HUES48 (cell line): ENCODE data around the gene C4B.
"Not testable (repeated sequence)": the region's sequence is repeated elsewhere in the genome, so short reads cannot be mapped to it uniquely, and the experiment has no call there.

Experiments used
- H3K27ac ChIP-seq: one replicate; pipeline ENCODE4 v1.7.0; 2013; ENCODE audit warnings: low read depth, low read length, inconsistent platforms
- H3K27me3 ChIP-seq: 2 replicates; pipeline ENCODE4 v1.6.1; 2013; ENCODE audit warnings: mild to moderate bottlenecking, low read length; ENCODE audit not compliant: control insufficient read depth, insufficient read depth
- H3K36me3 ChIP-seq: 2 replicates; pipeline ENCODE4 v1.6.1; 2013; ENCODE audit warnings: low read length; ENCODE audit not compliant: control insufficient read depth, insufficient read depth
- H3K4me1 ChIP-seq: 2 replicates; pipeline ENCODE4 v1.6.1; 2013; ENCODE audit warnings: mild to moderate bottlenecking, low read length; ENCODE audit not compliant: control insufficient read depth, insufficient read depth
- H3K4me3 ChIP-seq: 2 replicates; pipeline ENCODE4 v1.5.1; 2013; ENCODE audit warnings: mild to moderate bottlenecking, low read depth, low read length
- H3K9ac ChIP-seq: 2 replicates; pipeline ENCODE4 v1.6.1; 2013; ENCODE audit warnings: mild to moderate bottlenecking, low read depth, low read length, moderate library complexity
- H3K9me3 ChIP-seq: 2 replicates; pipeline ENCODE4 v1.6.1; 2013; ENCODE audit warnings: low read length; ENCODE audit not compliant: control insufficient read depth, insufficient read depth

The C4B gene

DNA sequence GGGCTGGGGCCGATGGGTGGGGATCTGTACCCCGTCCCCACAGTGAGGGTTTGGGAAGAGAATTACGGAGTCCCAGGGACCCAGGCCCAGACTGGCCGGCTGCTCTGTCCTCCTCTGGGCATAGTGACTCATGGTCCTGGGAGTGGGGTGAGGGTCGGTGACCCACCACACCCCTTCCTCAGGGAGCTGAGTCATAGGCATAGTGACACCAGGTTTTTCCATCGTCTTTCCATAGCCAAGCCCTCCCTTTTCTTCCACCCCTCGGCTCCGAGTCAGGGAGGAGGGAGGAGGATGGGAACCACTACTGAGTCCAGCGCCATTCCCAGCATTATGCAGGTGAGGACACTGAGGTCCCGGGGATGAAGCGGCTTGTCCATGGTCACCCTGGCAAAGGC is 32.5 kb downstream of the C4B start:
- no peak overlapping the region for H3K4me3 ChIP-seq
- no peaks in the 10 kb centered on the region for H3K27me3 ChIP-seq
- H3K36me3 ChIP-seq = no peaks in the 10 kb centered on the region
- no peaks in the 10 kb centered on the region for H3K9me3 ChIP-seq
- H3K4me1 ChIP-seq = no peaks in the 10 kb centered on the region
- no peak overlapping the region for H3K27ac ChIP-seq
- H3K9ac ChIP-seq = no peak overlapping the region

DNA sequence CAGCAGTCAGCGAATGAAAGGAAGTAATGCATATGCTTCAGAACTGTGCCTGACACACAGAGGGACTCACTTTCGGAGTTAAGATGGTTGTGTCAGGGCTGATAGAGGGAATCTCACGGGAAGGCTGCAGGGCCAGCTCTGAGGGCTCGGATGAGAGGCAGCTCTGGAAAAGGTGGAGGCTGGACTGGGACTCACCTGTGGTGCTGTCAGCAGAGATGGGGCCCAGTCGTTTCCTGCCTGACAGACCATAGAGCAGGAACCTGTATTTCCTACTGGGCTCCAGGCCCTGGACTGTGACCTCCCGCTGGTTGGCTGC is 32.9 kb downstream of the C4B start:
- Histone ChIP-seq H3K9me3 (no peaks in the 10 kb centered on the region), H3K9ac (no peak overlapping the region), H3K4me3 (no peak overlapping the region), H3K36me3 (no peaks in the 10 kb centered on the region), H3K27ac (no peak overlapping the region), H3K4me1 (no peaks in the 10 kb centered on the region), H3K27me3 (no peaks in the 10 kb centered on the region)

DNA sequence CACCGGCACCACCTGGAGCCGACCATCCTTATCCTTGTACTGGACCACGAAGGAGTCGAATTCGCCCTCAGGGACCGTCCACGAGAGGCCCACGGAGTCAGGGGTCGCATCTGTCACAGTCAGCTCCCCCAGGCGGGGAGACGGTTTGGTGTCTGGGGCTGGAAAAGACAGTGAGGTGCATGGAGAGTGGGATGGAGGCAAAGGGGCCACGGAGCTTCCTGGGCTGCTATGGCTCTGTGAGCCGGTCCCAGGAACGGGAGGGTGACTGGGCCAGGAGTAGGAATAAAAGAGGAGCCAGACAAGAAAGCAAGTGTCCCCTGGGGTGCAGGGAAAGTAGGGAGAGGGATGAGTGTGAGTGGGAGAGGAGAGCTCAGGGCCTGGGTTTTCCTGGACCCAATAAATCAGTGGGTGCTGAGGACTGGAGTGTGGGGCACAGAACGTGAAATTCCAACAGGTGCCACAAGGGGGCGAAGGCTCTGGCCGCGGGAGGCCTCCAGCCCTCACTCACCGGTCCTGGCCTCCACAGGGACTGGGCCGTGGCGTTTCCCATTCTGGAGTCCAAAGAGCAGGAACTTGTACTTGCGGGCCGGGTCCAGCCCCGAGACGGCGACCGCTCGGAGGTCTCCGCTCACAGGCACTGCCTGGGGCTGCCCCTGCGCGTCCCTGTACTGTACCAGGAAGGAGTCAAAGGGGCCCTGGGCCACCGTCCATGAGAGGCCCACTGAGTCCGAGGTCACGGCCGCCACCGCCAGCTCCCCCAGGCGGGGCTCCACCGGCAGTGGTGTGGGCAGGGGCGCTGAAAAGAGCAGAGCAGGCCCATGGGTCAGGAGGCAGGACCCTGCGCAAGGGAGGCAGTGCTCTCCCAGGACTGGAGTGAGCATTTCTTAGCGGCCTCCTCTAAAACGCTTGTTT is 33.5 kb downstream of the C4B start:
- Histone ChIP-seq H3K9me3 (no peaks in the 10 kb centered on the region), H3K27ac (no peak overlapping the region), H3K4me3 (no peak overlapping the region), H3K4me1 (no peaks in the 10 kb centered on the region), H3K36me3 (no peaks in the 10 kb centered on the region), H3K27me3 (no peaks in the 10 kb centered on the region), H3K9ac (no peak overlapping the region)

DNA sequence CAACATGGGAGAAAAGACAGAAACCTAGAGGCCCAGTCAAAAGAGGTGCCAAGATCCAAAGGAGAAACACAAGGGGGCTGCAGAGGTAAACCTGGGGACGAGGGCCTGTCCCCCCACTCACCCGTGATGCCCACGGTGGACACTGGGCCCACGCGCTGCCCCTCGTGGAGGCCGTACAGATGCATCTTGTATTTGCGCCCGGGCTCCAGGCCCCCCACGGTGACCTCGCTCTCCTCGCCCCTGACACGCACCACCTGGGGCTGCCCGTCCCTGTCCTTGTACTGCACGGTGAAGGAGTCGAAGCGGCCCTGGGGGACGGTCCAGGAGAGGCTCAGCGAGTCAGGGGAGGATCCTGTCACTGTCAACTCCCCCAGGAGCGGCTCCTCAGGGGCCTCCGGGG is 34.6 kb downstream of the C4B start:
- not testable (repeated sequence) for H3K4me3 ChIP-seq, H3K27ac ChIP-seq, H3K9ac ChIP-seq, H3K36me3 ChIP-seq, H3K9me3 ChIP-seq, H3K27me3 ChIP-seq, H3K4me1 ChIP-seq

DNA sequence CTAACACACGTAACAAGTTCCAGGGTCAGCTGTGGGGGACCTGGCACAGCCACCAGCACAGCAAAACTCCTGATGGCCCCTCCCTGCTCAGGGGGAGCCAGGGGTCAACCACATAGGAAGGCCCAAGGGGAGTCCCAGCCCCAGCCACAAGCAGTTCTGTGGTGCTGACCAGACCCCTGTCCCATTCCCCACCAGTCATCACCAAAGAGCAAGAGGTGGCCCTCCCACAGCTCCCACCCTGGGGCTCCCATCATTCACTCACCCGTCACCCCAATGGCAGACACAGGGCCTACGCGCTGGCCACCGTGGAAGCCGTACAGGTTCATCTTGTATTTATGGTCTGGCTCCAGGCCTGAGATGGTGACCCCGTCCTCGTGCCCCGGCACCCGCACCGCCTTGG is 35.1 kb downstream of the C4B start:
- not testable (repeated sequence) for H3K9me3 ChIP-seq

DNA sequence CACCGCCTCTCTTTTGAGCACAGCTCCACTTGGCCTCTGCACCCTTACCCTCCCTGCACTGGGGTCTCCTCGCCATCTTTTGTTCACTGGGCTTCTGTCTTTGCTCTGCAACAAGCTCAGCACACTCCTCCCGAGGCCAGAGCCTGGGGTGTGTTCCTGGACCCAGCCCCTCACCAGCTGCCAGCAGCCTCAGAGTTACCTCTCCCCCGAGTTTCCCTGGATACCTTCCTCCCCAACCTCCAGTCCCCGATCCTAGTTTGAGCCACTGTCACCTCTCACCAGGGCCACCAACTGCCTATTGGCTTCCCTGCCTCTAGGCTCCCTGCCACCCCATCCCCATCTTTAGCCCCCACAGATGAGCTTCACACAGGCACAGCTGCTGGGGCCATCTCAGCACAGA is 36.0 kb downstream of the C4B start:
- no peaks in the 10 kb centered on the region for H3K9me3 ChIP-seq
- no peaks in the 10 kb centered on the region for H3K4me1 ChIP-seq
- no peak overlapping the region for H3K9ac ChIP-seq
- no peaks in the 10 kb centered on the region for H3K36me3 ChIP-seq
- H3K27ac ChIP-seq = no peak overlapping the region
- H3K27me3 ChIP-seq = no peaks in the 10 kb centered on the region
- H3K4me3 ChIP-seq = no peak overlapping the region

More for the DNA sequence above, 35.1 kb downstream of the C4B start:
- not testable (repeated sequence) for H3K27ac ChIP-seq, H3K36me3 ChIP-seq, H3K27me3 ChIP-seq, H3K4me3 ChIP-seq, H3K4me1 ChIP-seq, H3K9ac ChIP-seq

DNA sequence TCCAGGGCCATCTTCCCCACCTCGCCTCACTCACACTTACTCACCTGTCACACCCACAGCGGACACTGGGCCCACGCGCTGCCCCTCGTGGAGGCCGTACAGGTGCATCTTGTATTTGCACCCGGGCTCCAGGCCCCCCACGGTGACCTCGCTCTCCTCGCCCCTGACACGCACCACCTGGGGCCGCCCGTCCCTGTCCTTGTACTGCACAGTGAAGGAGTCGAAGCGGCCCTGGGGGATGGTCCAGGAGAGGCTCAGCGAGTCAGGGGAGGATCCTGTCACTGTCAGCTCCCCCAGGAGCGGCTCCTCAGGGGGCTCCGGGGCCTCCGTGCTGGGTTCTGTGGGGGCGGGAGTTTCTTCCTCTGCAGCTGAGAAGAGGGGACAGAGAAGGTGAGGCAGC is 38.0 kb downstream of the C4B start:
- H3K36me3 ChIP-seq, H3K9me3 ChIP-seq, H3K4me3 ChIP-seq, H3K4me1 ChIP-seq, H3K27me3 ChIP-seq, H3K27ac ChIP-seq, H3K9ac ChIP-seq: not testable (repeated sequence)

DNA sequence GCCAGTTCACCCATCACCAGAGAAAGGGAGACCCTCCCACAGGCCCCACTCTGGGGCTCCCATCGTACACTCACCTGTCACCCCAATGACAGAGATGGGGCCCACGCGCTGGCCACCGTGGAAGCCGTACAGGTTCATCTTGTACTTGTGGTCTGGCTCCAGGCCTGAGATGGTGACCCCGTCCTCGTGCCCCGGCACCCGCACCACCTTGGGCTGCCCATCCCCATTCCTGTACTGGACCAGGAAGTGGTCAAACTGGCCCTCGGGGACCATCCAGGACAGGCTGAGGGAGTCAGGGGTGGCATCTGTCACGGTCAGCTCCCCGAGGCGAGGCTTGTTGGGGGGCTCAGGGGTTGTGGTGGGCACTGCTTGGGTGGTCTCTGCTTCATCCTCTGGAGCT is 38.7 kb downstream of the C4B start:
- H3K27ac ChIP-seq, H3K4me3 ChIP-seq, H3K4me1 ChIP-seq, H3K27me3 ChIP-seq, H3K9me3 ChIP-seq, H3K36me3 ChIP-seq, H3K9ac ChIP-seq: not testable (repeated sequence)

DNA sequence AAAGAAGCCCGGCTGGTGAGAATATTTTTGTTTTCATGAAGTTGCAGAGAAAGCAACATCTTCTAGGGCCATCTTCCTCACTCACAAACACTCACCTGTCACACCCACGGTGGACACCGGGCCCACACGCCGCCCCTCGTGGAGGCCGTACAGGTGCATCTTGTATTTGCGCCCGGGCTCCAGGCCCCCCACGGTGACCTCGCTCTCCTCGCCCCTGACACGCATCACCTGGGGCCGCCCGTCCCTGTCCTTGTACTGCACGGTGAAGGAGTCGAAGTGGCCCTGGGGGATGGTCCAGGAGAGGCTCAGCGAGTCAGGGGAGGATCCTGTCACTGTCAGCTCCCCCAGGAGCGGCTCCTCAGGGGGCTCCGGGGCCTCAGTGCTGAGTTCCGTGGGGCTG is 41.2 kb downstream of the C4B start:
- not testable (repeated sequence) for H3K27ac ChIP-seq, H3K27me3 ChIP-seq, H3K9me3 ChIP-seq, H3K9ac ChIP-seq, H3K4me1 ChIP-seq, H3K36me3 ChIP-seq, H3K4me3 ChIP-seq

DNA sequence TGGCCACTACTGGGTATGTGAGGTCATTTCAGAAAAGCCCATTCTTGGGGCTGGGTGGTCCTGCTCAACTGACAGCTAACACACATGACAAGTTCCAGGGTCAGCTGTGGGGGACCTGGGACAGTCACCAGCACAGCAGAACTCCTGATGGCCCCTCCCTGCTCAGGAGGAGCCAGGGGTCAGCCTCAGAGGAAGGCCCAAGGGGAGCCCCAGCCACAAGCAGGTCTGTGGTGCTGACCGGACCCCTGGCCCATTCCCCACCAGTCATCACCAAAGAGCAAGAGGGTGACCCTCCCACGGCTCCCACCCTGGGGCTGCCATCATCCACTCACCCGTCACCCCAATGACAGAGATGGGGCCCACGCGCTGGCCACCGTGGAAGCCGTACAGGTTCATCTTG is 41.7 kb downstream of the C4B start:
- H3K9ac ChIP-seq = no peak overlapping the region
- no peak overlapping the region for H3K27ac ChIP-seq
- no peaks in the 10 kb centered on the region for H3K36me3 ChIP-seq
- no peaks in the 10 kb centered on the region for H3K27me3 ChIP-seq
- no peaks in the 10 kb centered on the region for H3K9me3 ChIP-seq
- no peaks in the 10 kb centered on the region for H3K4me1 ChIP-seq
- H3K4me3 ChIP-seq = no peak overlapping the region

DNA sequence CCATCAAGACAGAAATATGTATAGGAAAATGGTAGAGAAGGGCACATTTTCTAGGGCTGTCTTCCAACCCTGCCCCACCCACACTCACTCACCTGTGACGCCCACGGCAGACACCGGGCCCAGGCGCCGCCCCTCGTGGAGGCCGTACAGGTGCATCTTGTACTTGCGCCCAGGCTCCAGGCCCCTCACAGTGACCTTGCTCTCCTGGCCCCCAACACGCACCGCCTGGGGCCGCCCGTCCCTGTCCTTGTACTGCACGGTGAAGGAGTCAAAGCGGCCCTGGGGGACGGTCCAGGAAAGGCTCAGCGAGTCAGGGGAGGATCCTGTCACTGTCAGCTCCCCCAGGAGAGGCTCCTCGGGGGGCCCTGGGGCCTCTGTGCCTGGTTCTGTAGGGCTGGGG is 43.4 kb downstream of the C4B start:
- no peak overlapping the region for H3K4me3 ChIP-seq
- no peaks in the 10 kb centered on the region for H3K36me3 ChIP-seq
- H3K4me1 ChIP-seq = no peaks in the 10 kb centered on the region
- no peaks in the 10 kb centered on the region for H3K9me3 ChIP-seq
- no peak overlapping the region for H3K9ac ChIP-seq
- H3K27ac ChIP-seq = no peak overlapping the region
- H3K27me3 ChIP-seq = no peaks in the 10 kb centered on the region
